Endothelial cell of umbilical vein (primary cell): ENCODE data around the gene CLIC3. TPM values are rescaled to one million over a fixed set of nuclear protein-coding genes. Genes with fewer than 3 reads are reported as not detected.

ENCODE experiments used
- BruUV-seq: library from RNA; stranded (reverse); fragments of 400-500 nt; replicated peaks from 2 replicates; lab custom pipeline; 2021; lab: Mats Ljungman, UMichigan
- CTCF ChIA-PET: fragments of 300-600, 350-600 bp; sonication (Branson Sonifier 250); formaldehyde crosslinking; loops from one replicate; lab custom pipeline; 2021; ENCODE audit warnings: antibody characterized with exemption, inconsistent platforms; lab: Charles Lee
- POLR2A ChIA-PET: fragments of 300-600, 350-600 bp; sonication (Branson Sonifier 250); formaldehyde crosslinking; loops from one replicate; lab custom pipeline; 2021; ENCODE audit warnings: antibody characterized with exemption, inconsistent platforms; lab: Charles Lee
- DNase-seq: peaks from one replicate; pipeline ENCODE4 v3.0.0-alpha.2; 2011; ENCODE audit warnings: low read depth, low spot score
- FAIRE-seq: peaks from 2 replicates; lab custom pipeline; 2011; peaks lifted over from hg19 to GRCh38; lab: Jason Lieb, UNC
- H2AFZ ChIP-seq: 2 replicates; pipeline ENCODE4 v1.6.0; 2012; ENCODE audit warnings: low read depth, low read length, control low read depth, inconsistent platforms
- H3K27ac ChIP-seq: 2 replicates; pipeline ENCODE4 v1.5.1; 2011; ENCODE audit warnings: low read depth, mild to moderate bottlenecking, control low read depth, low read length, moderate library complexity; ENCODE audit not compliant: insufficient read depth
- H3K27me3 ChIP-seq, 2 experiments: 2 replicates each; pipeline versions ENCODE4 v1.6.0 to v1.6.1; 2011; ENCODE audit warnings: low read length in 2 of 2, mixed read lengths in 1 of 2; ENCODE audit not compliant: control insufficient read depth in 2 of 2, insufficient read depth in 2 of 2
- H3K36me3 ChIP-seq, 2 experiments: 2 replicates in 1 of 2; 3 replicates in 1 of 2; pipeline ENCODE4 v1.5.1; 2011; ENCODE audit warnings: low read length in 2 of 2, mild to moderate bottlenecking in 1 of 2, moderate library complexity in 1 of 2; ENCODE audit not compliant: control insufficient read depth in 2 of 2, insufficient read depth in 2 of 2; ENCODE audit errors: extremely low read depth in 1 of 2
- H3K4me1 ChIP-seq: 3 replicates; pipeline ENCODE4 v1.5.1; 2011; ENCODE audit warnings: mild to moderate bottlenecking, low read length; ENCODE audit not compliant: control insufficient read depth, insufficient read depth; ENCODE audit errors: extremely low read depth
- H3K4me2 ChIP-seq: 2 replicates; pipeline ENCODE4 v1.6.1; 2011; ENCODE audit warnings: low read length, control low read depth, mixed read lengths; ENCODE audit not compliant: insufficient read depth
- H3K4me3 ChIP-seq, 3 experiments: fragments of 200-600 bp in 1 of 3; sonication (generic), shearing (Covaris generic) in 1 of 3; replicated peaks in 1 of 3; 2 replicates each; pipeline ENCODE4 v1.5.1; 2011 to 2016; ENCODE audit warnings: control low read depth in 3 of 3, low read length in 3 of 3, mild to moderate bottlenecking in 2 of 3, inconsistent platforms in 1 of 3, low read depth in 1 of 3, moderate library complexity in 1 of 3; ENCODE audit not compliant: insufficient read depth in 1 of 3
- H3K79me2 ChIP-seq: 2 replicates; pipeline ENCODE4 v1.6.0; 2012; ENCODE audit warnings: low read length, inconsistent platforms; ENCODE audit not compliant: control insufficient read depth, insufficient read depth
- H3K9ac ChIP-seq: replicated peaks from 2 replicates; pipeline ENCODE3; 2011; ENCODE audit warnings: low read length, control low read depth; ENCODE audit not compliant: insufficient read depth; ENCODE audit errors: extremely low read depth
- H3K9me1 ChIP-seq: replicated peaks from 3 replicates; pipeline ENCODE4 v1.6.0; 2011; ENCODE audit warnings: mild to moderate bottlenecking, low read length; ENCODE audit not compliant: control insufficient read depth, insufficient read depth; ENCODE audit errors: extremely low read depth
- H3K9me3 ChIP-seq: replicated peaks from 2 replicates; pipeline ENCODE4 v1.5.1; 2012; ENCODE audit warnings: low read length, inconsistent platforms; ENCODE audit not compliant: control insufficient read depth, insufficient read depth
- H4K20me1 ChIP-seq: replicated peaks from 2 replicates; pipeline ENCODE3; 2011; ENCODE audit warnings: mild to moderate bottlenecking, low read length; ENCODE audit not compliant: control insufficient read depth, insufficient read depth; ENCODE audit errors: extremely low read depth
- EZH2 ChIP-seq: IDR thresholded peaks from 2 replicates; pipeline ENCODE4 v1.6.1; 2012; ENCODE audit warnings: borderline replicate concordance, low read depth, mild to moderate bottlenecking, moderate library complexity, low read length, inconsistent platforms; ENCODE audit not compliant: severe bottlenecking
- FOS ChIP-seq: IDR thresholded peaks from 2 replicates; pipeline ENCODE4 v1.6.1; 2011; ENCODE audit warnings: mild to moderate bottlenecking, low read length, moderate library complexity, borderline replicate concordance; ENCODE audit not compliant: insufficient read depth
- GATA2 ChIP-seq: IDR thresholded peaks from 2 replicates; pipeline ENCODE4 v1.7.0; 2011; ENCODE audit warnings: low read depth, mild to moderate bottlenecking, moderate library complexity, mixed read lengths, low read length; ENCODE audit not compliant: insufficient read length, insufficient read depth
- JUN ChIP-seq: IDR thresholded peaks from 2 replicates; pipeline ENCODE4 v1.6.1; 2011; ENCODE audit warnings: borderline replicate concordance, low read depth; ENCODE audit not compliant: insufficient read length, insufficient read depth
- MYC ChIP-seq: IDR thresholded peaks from one replicate; pipeline ENCODE4 v1.6.1; 2011; ENCODE audit warnings: mild to moderate bottlenecking, low read depth, low read length
- POLR2A ChIP-seq: IDR thresholded peaks from 2 replicates; pipeline ENCODE4 v1.6.1; 2012; ENCODE audit warnings: low read depth, mild to moderate bottlenecking, control low read depth, low read length
- POLR2AphosphoS5 ChIP-seq: IDR thresholded peaks from 2 replicates; pipeline ENCODE4 v1.6.1; 2012; ENCODE audit warnings: low read depth, mild to moderate bottlenecking, control low read depth, low read length, moderate library complexity; ENCODE audit not compliant: insufficient read depth
- dilution Hi-C: fragments of 300-500 bp; cut with MboI; formaldehyde crosslinking; loops from one replicate; pipeline ENCODE4 v1.15.0; 2019; ENCODE audit warnings: low sequenced_read_pairs; ENCODE audit not compliant: extremely low pct_ligation_motif_present
- intact Hi-C: fragments of 100-400 bp; cut with micrococcal nuclease; formaldehyde crosslinking; loops from one replicate; pipeline ENCODE4 v1.10.0; 2022
- polyA plus RNA-seq, 4 experiments: library from polyadenylated mRNA; depleted of rRNA in 3 of 4; stranded (reverse) in 3 of 4; unstranded in 1 of 4; fragments of >200 nt; gene quantifications; 2 replicates each; pipeline versions ENCODE4 v1.2.1 to v1.2.3, GENCODE V29; 2011 to 2012; ENCODE audit warnings: missing spikeins in 1 of 4
- total RNA-seq: library from RNA; stranded (reverse); gene quantifications from 2 replicates; pipeline ENCODE4 v1.2.3, GENCODE V29; 2021
- TF ChIP-seq, protein P1 (sequence below), 2 donors: IDR thresholded peaks; 1 replicate in 1 of 2; 2 replicates in 1 of 2; pipeline ENCODE4 v1.5.1; 2011; ENCODE audit warnings: low read length in 2 of 2, mild to moderate bottlenecking in 2 of 2, moderate library complexity in 2 of 2, control low read depth in 1 of 2, inconsistent platforms in 1 of 2, low read depth in 1 of 2; ENCODE audit not compliant: insufficient read depth in 1 of 2; ENCODE audit errors: extremely low read depth in 1 of 2
- TF ChIP-seq, protein P2 (sequence below): IDR thresholded peaks from 2 replicates; pipeline ENCODE4 v1.6.1; 2011; ENCODE audit not compliant: insufficient read depth, insufficient read length

The CLIC3 gene
- total and polyA plus RNA-seq, 2 donors (not counting 3 experiments of a cell fraction or from before 2014, with no cell fraction given), result 2.3 TPM; not detected in 1

DNA sequence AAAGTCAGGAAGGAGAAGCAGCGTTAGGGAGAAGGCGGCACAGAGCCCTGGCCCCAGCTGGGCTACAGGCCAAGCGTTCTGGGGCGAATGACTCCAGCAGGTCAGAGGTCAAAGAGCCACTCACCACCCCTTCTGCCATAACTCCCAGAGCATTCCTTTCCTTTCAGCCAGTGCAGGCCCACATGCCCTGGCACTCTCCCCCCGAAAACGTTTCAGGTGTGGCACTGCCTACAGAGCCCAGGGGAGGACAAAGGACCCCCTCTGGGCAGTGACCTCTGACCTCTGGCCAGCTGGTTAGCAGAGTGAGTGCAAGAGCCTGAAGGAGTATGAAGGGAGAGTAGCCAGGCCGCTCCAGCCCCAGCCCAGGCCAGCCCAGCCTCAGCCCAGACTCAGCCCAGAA, 26.8 kb upstream of the CLIC3 start:
- no peak overlapping the region for H3K4me3 ChIP-seq
- no peak overlapping the region for H3K27ac ChIP-seq
- ChIA-PET CTCF (interaction anchor here (1.3 kb wide), 1 partner anchor 12 kb away, joined by 3 read pairs; no protein-coding TSS in a partner anchor), POLR2A (no interaction called here)
- dilution Hi-C loops, result no loop called here
- DNase-seq (no peak), FAIRE-seq (no peak)
- no peaks in the 10 kb centered on the region for H3K27me3 ChIP-seq
- no peaks in the 10 kb centered on the region for H3K36me3 ChIP-seq
- H3K9ac ChIP-seq, result no peak overlapping the region
- H3K4me1 ChIP-seq, result peaks cover 4% of the 10 kb centered on the region
- no peaks in the 10 kb centered on the region for H4K20me1 ChIP-seq
- no peaks in the 10 kb centered on the region for H3K79me2 ChIP-seq
- no peaks in the 10 kb centered on the region for H3K9me3 ChIP-seq
- no peak overlapping the region for H3K4me2 ChIP-seq
- no TSS peak for BruUV-seq
- TF ChIP-seq POLR2A (no peak), FOS (no peak), POLR2AphosphoS5 (no peak), JUN (no peak), EZH2 (no peak), MYC (no peak), GATA2 (no peak)
- TF ChIP-seq, protein P1, sequence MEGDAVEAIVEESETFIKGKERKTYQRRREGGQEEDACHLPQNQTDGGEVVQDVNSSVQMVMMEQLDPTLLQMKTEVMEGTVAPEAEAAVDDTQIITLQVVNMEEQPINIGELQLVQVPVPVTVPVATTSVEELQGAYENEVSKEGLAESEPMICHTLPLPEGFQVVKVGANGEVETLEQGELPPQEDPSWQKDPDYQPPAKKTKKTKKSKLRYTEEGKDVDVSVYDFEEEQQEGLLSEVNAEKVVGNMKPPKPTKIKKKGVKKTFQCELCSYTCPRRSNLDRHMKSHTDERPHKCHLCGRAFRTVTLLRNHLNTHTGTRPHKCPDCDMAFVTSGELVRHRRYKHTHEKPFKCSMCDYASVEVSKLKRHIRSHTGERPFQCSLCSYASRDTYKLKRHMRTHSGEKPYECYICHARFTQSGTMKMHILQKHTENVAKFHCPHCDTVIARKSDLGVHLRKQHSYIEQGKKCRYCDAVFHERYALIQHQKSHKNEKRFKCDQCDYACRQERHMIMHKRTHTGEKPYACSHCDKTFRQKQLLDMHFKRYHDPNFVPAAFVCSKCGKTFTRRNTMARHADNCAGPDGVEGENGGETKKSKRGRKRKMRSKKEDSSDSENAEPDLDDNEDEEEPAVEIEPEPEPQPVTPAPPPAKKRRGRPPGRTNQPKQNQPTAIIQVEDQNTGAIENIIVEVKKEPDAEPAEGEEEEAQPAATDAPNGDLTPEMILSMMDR (IDR thresholded peaks at IDR 0.05; ENCODE audit: extremely low read depth in 1 of 2, insufficient read depth in 1 of 2, low read depth in 1 of 2, low read length in 2 of 2), result no peak
- TF ChIP-seq, protein P2, sequence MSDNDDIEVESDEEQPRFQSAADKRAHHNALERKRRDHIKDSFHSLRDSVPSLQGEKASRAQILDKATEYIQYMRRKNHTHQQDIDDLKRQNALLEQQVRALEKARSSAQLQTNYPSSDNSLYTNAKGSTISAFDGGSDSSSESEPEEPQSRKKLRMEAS, result no peak
- intact Hi-C loops, result no loop called here
- H2AFZ ChIP-seq, result no peak overlapping the region
- no peaks in the 10 kb centered on the region for H3K9me1 ChIP-seq
